NCI-H2081 (cell line): Measurements from ENCODE around the gene CLEC6A.
"Not testable (repeated sequence)": the region's sequence is repeated elsewhere in the genome, so short reads cannot be mapped to it uniquely, and the experiment has no call there.

ENCODE experiments used
- DNase-seq, 2 experiments: peaks; one replicate each; lab custom pipeline; 2025; lab: John Stamatoyannopoulos, UW

The CLEC6A gene

DNA sequence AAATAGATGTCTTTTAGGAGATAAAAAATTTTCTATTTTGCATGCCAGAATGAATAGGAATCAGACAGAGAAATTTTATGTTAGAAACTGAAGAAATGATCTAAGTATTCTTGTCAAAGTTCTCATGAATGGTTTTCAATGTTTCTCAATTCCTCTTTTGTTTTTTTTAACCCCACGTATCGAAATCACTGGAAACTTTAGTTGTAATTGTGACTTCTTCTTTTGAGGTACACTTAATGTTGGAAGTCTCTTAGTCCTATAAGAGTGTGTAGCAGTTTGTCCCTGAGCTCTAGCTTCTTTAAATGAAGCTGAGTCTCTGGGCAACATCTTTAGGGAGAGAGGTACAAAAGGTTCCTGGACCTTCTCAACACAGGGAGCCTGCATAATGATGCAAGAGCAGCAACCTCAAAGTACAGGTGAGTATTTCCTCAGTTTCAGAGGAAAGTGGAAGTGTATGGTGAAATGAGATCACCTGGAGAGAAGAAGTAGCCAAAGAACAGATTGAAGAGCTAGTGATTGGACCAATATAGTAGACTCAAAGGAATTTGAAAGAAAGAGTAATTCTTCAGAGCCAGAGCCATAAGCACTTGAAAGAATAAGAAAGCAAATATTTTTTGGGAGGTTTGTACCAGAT is at the start of gene CLEC6A:
Gene CLEC6A (plus strand): TSS at position 236 of the 634 bp plus-strand sequence. CDS start 150 bp downstream, at position 386.
- DNase-seq = no peak

DNA sequence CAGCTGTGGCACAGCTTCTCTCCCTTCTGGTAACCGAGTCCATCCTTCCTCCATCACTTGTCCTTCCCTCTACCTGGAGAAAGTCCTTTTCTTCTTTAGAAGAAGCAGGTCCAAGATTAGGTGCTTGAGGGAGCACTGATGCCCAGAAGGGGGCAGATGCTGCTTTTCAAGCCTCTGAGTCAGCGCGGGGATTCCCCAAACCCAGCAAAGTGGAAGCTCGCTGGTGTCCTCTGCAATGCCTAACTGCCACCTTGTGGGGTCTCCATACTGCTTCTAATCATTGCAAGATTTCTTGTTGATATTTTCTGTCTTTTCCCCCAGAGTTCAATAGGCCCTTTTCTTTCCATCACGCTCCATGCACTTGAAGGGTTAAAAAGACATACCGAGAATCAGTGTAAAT is 36.2 kb upstream of the CLEC6A start:
- not testable (repeated sequence) for DNase-seq

DNA sequence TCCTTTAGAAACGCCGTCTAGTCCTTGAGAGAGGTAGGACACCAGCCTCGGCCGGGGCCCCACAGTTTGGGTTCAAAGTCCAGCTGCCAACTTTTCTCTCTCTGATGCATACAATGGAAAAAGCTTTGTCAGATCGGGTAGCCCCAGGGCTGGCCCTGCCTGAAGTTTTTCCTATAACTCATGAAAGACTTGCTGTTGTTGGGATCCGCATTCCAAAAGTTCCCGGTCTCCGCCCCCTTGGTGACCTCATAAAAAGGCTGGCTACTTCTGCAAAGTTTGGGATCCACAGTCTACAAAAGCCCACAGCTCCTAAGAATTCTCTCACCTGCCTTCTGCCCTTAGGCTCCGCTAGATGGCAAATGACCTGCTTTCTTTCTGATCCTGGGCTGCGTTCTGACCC is 35.3 kb upstream of the CLEC6A start:
- no peak for DNase-seq

DNA sequence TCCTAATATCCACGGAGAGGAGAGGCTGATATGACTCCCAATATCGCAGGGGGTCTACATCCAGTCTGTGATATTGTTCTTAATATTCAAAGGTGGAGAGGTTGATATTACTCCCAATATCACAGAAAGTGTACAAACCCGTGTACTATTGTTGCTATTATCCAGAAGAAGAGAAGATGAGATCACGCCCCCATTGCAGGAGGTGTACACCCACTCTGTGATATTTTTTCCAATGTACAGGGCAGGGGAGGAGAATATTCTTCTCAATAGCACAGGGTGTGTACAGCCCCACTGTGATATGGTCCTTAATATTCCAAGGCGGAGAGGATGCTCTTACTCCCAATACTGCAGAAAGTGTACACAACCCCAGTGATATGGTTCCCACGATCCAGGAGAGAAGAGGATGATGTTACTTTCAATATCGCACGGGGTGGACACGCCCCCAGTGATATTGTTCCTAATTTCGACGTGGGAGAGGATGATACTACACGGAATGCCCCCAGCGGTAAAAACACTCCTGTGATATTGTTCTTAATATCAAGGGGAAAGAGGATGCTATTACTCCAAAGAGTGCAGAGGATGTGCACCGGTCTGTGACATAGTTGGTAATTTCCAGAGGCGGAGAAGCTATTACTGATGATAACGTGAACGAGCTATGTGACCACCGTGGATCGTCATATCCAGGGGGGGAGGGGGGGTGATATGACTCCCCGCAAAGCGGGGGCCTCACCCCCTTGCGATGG is 11.1 kb upstream of the CLEC6A start:
- not testable (repeated sequence) for DNase-seq

DNA sequence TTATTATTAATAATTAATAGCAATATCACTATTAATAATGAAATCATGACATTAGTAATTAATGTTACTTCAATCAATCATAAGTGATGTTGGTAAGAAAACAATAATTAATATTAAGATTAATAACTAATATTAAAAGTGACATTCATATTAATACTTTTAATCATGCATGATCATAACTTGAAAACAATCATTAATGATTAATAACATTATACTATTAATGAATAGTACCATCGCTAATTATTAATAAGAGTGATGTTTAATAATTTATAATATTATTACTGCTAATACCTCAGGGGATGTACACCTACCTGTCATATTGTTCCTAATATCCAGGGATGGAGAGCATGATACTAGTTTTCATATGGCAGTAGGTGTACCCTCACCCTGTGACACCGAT is 10.0 kb upstream of the CLEC6A start:
- no peak for DNase-seq

DNA sequence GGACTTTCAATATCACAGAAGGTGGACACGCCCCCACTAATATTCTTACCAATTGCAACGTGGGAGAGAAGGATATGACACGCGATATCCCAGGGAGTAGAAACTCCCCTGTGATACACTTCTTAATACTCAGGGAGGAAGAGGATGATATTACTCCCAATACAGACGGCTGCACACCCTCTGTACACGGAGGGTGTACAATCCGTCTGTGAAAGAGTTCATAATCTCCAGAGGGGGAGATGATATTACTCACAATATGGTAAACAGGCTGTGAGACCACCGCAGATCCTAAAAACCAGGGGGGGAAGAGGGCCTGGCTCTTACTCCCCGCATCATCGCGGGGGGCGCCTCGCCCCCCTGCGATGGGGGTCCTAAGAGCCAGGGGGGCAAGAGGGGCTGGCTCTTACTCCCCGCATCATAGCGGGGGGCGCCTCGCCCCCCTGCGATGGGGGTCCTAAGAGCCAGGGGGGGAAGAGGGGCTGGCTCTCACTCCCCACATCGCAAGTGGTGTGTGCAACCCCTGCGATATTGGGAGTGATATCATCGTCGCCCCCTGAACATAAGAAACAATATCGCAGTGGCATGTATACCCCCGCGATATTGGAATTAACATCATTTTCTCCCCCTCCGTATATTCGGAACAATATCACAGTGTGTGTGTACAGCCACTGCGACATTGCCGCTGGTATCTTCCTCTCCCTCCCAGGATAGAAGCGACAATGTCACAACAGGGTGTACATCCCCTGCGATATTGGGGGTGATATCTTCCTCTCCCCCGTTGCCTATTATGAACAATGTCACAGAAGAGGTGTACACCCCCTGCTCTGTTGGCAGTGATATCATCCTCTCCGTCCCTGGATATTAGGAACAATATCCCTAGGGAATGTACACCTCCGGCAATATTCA is 8.9 kb upstream of the CLEC6A start:
- DNase-seq = no peak

GRCh38 chr12:8449355-8449859 is 6.4 kb upstream of the CLEC6A start:
- no peak for DNase-seq

DNA sequence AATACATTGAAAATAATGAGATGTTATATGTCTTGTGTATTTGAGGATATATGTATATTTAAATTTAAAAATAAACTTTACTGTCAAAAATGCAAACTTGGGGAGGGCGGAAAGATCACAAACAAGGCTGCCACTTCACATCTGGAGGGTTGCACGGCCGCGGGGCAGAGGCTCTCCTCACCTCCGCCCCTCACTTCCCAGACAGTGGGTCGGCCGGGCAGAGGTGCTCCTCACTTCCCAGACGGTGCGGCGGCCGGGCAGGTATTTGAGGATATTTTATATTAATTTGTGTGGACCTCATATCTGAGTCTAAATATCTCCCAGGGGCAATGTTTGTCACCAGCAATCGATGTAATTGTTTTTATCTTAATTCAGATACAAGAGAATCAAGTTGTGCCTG is 3.7 kb upstream of the CLEC6A start:
- DNase-seq = no peak

GRCh38 chr12:8453021-8453513 is 2.7 kb upstream of the CLEC6A start:
- DNase-seq = no peak

- no peak for DNase-seq
Observed at GRCh38 chr12:8453796-8454195, 2.0 kb upstream of the CLEC6A start.

DNA sequence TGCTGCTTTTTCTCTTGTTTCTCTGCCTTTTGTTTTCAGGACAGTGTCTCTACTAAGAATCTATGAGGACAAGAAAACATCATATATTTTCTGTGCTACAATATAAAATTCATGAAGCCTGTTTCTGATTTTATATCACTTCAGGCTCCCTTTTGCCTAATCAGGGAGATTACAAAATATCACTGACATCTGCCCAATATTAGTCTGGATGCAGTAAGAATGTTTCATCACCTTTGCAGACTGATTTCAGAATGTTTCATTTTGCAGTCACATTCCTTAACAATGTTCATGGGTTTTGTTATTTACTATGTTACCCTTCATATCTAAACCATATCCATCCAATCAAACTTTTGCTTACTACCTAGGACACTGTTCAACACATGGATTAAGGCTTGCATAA is 491 bp upstream of the CLEC6A start:
- DNase-seq = no peak

GRCh38 chr12:8461426-8461825 is 5.7 kb downstream of the CLEC6A start:
- DNase-seq = no peak

- DNase-seq = no peak
Observed at GRCh38 chr12:8465301-8465996, 9.7 kb downstream of the CLEC6A start.

DNA sequence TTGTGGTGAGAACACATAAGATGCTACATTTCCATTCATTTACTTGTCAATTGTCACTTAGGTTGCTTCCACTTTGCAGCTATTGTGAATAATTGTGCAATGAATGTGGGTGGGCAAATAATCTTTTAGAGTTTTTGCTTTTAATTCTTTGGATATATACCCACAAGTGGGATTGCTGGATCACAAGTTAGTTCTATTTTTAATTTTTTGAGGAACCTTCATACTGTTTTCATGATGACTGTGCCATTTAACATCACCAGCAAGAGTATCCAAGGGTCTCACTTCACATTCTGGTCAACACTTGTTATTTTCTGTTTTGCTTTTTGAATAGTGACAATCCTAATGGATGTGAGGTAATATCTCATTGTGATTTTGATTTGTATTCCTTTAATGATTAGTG is 10.5 kb downstream of the CLEC6A start:
- DNase-seq = no peak

GRCh38 chr12:8471090-8471489 is 15.3 kb downstream of the CLEC6A start:
- no peak for DNase-seq

- DNase-seq = no peak
Observed at GRCh38 chr12:8475508-8476203, 19.9 kb downstream of the CLEC6A start.

DNA sequence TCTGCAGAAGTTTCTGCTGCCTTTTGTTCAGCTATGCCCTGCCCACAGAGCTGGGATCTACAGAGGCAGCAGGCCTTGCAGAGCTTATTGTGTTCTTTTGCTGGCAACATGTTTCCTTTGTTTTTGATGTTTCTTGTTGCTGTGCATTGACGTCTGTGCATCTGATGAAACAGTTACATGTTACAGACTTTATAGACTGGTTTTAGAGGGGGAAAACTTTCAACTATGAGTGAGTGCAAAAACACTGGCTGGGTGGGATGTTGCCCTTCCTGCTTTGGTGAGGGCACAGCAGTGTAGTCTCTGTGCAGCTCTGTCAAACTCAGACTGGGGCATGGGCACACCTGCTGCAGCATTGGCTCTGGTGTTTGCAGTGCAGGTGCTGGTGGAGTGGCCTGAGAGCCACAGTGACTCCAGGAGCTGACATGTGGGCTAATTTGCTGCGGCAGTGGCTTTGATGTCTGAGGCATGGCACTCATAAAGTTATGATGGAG is 26.9 kb downstream of the CLEC6A start:
- no peak for DNase-seq

- DNase-seq = no peak
Observed at GRCh38 chr12:8483079-8483478, 27.3 kb downstream of the CLEC6A start.

DNA sequence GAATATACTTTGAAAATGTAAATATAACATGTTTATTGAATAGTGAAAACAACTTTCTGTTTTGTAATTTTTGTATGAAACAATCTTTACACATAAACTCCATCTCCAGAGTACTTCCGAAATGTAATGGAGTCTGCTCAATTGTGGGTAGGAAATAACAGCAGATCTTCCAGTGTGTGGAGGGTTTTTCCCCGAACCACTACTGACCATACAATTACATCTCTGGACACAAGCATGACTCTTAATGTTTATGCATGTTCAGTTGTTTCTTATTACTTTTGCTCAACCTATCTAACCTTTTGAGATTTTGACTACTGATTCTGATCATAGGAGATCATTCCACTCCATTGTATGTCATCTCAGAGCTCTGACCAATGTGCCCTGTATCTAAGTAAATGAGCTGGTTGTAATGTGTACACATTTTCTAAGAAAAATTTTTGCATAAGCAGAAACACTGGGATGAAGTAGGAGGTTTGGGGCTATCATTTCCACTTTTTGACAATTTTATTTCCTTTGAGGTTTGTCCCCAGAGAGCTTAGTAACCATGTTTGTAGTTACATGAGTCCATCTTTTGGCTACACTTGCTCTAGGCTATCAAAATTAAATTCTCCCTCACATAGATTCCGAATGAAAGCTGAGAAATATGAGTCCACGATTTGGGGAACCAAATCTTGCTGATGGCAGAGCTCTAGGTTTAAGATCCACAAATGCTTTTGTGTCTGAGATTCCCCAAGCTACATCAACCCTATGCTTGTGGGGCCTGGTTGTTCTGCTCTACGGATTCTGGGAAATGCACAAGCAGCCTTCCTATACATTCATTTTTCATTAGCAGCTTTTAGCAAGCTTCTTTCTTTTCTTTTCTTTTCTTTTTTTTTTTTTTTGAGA is 36.1 kb downstream of the CLEC6A start:
- DNase-seq = no peak

- no peak for DNase-seq
Observed at GRCh38 chr12:8493084-8493483, 37.3 kb downstream of the CLEC6A start.
